CD4-positive, alpha-beta T cell treated with Interleukin-17A for 1 hour (primary cell): ENCODE measurements around the gene CFAP221.

Experiments
- DNase-seq: peaks from one replicate; pipeline ENCODE4 v3.0.0-alpha.2; 2020

CFAP221 gene

DNA sequence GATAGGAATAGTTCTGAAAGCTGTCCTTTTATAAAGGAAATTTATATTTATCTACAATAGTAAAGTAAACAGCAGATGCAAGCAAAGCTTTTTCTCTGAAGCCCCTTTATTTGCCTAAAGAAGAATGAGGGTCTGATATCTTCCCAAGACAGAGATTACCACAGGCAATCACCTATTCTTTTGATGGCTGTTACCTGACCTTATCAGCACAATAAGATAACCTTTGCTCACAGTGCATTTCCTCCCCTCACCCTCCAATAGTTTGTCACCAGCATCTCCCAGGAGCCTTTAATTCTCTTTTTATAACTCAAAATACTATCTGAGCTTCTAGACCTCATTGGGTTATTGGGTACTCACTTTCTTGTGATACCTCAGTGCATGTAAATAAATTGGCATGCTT, 6.5 kb upstream of the CFAP221 start:
- no peak for DNase-seq

GRCh38 chr2:119541476-119541875, 2.8 kb upstream of the CFAP221 start:
- no peak for DNase-seq

DNA sequence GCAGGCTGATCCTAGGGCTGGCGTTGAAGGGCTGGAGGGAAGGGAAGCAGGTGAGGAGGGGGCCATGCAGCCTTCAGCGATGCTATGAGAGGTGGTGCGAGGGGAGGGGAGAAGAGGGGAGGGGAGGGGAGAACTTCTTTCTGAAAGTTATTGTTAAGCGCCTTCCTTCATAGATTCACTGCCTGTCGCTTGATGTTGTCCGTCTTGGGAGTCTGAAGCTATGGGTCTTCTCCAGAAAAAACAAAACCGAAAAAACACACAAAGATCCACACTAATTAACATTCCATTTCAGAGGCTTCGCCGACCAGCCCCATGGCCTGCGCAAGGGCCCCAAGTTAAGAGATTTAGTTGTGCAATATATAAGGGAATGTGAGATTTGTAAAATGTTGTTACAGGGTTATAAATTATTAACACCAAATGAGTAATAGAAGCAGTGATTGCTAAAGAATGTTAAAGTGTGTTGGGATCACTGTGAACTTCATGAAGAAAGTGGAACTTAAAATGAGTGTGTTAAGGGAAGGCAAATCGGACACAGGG, 758 bp downstream of the CFAP221 start:
- DNase-seq, result no peak

- no peak for DNase-seq
These were observed 1.7 kb downstream of the CFAP221 start for GRCh38 chr2:119545754-119546446.

DNA sequence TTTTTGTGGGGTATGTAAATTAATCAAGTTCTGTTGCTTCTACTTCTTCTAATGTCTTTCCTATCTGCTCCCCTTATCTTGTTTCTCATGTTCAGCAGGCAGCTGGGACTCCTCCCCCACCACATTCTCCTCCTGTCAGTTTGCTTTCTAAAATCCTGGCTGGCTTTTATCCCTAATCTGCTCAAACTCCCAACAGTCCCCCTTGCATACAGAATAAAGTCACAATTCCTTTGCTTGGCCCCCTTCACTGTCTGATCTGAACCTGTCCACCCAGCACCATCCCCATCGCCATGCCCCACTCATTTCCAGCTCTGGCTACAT, 2.2 kb downstream of the CFAP221 start:
- no peak for DNase-seq

DNA sequence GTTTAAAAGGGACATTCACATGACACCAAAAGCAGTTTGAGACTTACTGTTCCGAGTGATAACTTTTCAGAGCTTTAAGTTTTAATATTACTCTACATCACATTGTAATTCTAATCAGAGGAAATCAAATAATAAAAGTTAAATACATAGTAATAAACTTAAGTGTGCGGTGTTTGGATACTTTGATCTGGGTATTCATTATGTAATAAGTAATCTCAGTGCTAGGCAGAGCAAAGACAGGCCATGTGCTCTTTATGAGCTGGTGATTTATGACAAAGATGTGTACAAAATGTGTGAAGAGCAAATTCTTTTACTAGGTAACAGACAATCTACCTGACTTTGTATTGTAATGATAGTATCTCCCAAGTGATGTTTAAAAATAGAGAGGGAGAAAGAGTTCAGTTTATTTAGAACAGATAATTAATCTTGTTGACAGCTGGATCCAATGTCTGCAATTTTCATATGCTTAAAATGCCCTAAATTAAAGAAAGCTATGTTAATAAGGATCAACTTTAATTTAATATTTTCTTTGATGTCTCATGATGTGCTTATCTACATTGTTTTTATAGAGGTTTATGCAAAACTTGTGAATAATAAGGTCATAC, 4.4 kb downstream of the CFAP221 start:
- no peak for DNase-seq

DNA sequence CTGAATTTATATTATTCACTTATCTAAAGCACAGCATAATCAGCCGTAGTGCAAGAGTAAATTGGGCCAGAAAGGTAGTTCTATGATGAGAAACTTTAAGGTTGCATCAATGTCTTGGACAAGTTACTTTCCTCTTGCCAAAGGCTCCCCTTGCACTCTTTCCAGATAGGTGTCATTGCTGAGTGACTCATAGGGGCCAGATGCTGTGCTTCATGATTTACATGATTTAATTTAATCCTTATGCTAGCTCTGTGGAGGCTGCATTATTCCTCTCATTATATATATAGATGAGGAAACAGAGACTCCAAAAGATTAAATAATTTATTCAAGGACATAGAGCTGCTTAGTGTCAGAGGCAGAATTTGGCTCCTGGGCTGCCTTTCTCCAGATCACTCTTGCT, 5.0 kb downstream of the CFAP221 start:
- no peak for DNase-seq

DNA sequence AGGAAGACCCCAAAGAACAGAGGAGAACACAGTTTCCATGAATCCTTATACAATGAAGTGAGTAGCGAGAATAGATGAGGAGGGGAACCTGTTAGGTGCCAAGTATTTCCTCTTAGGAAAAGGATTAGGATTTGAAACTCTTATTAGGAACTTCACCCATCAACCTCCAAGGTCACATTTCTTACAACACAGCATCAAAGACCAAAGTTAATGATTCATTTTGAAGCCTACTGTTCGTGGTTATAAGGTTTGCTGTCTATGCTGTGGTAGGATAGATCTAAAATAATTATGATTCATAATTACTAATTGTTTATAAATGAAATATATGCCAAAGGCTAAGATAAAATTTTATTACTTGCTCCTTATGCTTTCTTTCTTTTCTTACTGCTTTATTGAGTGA, 6.1 kb downstream of the CFAP221 start:
- no peak for DNase-seq

DNA sequence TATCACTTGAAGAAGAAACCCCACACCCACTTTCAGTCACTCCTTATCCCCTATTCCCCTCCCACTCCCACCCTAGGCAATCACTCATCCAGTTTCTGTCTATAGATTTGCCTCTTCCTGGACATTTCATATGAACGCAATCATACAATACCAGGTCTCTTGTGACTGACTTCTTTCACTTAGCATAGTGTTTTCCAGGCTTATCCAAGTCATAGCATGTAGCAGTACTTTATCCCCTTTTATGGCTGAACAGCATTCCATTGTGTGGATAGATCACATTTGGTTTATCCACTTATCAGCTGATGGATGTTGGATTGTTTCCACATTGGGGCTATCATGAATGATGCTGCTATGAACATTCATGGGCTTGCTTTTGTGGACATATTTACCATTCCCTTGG, 6.6 kb downstream of the CFAP221 start:
- DNase-seq, result no peak

DNA sequence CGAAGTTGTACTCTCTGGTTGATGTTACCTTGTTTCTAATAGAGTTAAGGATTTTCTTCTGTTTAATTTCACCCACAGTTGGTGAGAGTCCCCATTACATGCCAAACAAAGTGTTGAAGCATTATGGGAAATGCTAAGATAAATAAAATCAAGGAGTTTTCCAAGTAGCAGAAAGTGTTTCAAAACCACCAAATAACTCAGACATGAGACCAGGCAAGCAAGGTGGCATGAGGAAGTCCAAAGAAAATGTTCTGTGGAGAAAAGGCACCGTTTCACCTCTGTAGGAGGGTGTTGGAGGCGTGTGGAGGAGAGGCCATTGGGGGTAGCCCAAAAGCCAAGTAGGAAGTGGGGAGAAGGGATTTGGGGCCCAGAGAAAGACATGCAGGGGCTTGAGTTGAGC, 8.7 kb downstream of the CFAP221 start:
- no peak for DNase-seq

GRCh38 chr2:119553687-119554344, 9.6 kb downstream of the CFAP221 start:
- DNase-seq, result no peak

GRCh38 chr2:119565481-119565880, 21.2 kb downstream of the CFAP221 start:
- DNase-seq, result no peak

DNA sequence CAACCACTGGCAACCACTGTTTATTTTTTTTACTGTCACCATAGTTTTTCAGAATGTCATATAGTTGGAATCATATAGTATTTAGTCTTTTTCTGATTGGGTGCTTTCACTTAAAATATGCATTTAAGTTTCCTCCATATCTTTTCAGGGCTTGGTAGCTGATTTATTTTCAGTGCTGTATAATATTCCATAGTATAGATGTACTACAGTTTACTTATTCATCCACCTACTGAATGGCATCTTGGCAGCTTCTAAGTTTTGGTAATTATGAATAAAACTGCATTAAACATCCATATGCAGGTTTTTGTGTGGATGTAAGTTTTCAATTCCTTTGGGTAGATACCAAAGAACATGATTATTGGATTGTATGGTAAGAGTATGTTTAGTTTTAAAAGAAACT, 23.0 kb downstream of the CFAP221 start:
- no peak for DNase-seq

- no peak for DNase-seq
These were observed 30.0 kb downstream of the CFAP221 start for GRCh38 chr2:119574108-119574815.

DNA sequence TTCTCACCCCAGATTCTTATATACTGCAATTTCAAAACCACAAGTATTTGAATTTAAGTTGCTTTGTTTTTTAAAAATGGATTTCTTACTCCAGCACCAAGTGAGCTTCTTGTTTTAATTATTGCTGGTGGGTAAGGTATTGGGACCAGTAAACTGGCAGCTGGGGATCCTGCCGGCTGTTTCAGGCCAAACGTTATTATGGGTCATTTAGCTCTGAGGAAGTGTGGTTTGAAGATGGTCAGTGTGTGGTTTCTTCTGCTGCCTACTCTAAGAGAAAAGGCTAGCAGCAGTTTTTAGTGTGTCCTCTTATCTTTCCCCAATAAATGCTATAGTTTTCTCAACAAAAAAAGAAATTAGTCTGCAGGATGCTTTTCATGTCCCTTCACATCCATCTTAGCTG, 30.6 kb downstream of the CFAP221 start:
- no peak for DNase-seq

GRCh38 chr2:119575439-119575838, 31.2 kb downstream of the CFAP221 start:
- no peak for DNase-seq

DNA sequence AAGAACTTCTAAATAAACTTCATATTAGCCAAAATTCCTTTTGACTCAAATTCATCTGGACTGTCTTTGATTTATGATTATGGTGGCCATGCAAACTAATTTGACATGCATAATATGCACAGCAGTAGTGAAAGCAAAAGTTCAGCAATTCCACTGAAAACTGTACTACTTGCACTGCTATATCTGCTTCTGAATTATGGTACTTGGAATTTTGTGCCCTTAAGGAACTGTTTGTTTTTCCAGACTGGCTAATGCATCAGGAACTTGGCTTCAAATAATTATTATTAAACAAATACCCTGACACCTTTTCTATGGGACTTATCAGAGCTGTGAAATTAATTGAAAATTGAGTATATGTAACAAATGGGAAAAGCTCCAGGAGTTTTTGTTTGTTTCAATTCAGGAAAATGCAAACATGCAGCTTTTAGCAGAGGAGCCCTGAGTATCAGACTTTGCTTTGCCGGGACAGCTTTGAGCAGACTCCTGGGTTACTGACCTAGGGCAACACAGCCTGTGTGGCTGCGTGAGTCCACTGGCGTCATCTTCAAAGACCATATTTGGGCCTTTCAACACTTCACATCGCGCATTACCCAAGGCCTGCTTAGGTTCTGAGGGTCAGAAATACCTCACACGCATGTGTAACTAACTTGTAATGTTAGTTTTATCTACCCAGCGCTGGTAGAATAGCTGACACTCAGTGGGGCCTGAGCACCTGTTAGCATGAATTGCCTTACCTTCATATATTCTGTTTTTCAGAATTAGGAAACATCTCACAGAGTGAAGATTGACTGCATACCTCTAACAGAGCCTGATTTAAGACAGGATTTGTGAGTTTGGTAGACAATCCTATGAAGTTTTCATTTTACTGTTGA, 35.4 kb downstream of the CFAP221 start:
- DNase-seq, result no peak

DNA sequence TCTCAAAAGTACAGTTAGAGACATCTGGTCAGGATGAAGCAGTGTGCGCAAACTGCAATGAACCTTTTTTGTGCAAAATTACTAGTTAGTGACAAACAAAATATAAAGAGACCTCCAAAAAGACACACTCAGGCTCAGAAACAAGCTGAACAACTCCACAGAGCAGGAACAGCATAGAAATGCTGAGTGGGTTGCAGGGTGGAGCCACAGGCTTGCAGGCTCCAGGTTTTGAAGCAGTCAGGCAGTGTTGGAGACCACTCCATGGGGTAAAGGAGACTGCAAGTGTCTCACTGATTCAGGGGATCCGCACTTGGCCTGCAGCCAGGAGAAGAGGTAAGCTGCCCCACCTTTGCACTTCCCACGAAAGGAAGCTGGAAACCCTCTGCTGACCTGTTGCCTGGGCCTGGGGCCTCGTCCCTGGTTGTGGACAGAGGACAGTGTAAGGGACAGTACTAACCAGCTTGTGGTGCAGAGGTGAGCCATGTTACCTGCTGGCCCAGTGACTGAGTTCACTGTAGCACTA, 36.4 kb downstream of the CFAP221 start:
- no peak for DNase-seq

DNA sequence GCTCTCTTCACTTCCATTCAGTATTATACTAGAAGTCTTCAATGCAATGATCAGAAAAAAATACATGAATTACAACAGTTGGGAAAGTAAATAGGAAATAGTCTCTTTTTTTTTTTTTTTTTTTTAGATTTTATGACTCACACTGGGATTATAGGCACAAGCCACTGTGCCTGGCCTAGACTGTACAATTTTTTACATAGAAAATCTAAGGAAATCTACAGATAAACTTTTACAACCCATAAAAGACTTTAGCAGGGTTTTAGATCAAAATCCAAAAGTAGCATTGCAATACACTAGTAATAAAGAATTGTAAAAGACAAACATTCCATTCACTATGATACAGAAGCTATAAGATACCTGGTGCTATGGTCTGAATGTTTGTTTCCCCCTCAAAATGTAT, 39.0 kb downstream of the CFAP221 start:
- DNase-seq, result no peak

DNA sequence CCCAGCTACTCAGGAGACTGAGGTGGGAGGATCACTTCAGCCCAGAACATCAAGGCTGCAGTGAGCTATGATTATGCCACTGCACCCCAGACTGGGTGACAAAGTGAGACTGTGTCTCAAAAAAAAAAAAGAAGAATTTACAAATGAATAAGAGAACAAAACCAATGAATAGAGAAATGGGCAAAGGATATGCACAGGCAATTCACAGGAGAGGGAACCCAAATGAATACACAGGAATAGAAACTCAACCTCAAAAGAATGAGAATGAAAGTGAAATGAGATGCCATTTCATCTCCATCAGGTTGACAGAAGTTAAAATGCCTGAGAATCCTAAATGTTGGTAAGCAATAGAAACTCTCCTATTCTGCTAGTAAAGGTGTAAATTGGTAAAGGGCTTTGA, 40.2 kb downstream of the CFAP221 start:
- no peak for DNase-seq

DNA sequence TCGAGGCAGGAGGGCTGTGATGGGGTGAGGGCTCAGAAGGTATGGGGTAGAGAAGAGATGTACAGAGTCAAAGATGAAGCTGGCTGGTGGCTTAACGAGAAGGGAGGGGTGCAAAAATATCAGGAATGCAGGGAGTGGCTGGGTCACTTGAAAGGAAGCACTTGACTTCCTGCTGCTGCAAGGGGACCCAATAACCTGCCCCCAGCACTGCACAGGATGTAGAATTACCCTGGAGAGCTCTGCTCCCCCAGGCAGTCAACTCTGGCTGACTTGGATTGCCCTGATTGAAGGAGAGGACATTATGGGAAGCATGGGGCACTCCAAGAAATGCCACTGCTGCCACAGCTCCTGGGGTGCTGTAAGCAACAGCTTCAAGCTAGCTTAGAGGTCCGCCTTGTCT, 41.8 kb downstream of the CFAP221 start:
- DNase-seq, result no peak

DNA sequence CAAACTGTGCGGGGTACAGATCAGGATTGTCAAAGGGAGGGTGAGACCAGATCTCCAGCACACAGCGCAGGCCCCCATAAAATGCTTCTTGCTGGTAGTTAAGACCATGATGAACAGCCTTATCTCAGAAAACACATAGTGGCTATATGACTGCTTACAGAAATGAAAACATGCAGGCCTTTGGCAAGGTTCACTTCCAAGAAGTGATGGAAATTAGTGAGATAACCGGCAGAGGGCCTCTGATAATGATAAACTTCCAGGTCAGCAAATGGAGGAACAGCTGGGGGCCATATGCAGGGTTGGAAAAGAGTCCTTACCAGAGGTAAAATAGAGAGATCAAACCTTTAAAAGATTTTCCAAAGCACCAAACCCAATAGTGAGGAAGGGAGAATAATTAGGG, 46.6 kb downstream of the CFAP221 start:
- DNase-seq, result no peak

DNA sequence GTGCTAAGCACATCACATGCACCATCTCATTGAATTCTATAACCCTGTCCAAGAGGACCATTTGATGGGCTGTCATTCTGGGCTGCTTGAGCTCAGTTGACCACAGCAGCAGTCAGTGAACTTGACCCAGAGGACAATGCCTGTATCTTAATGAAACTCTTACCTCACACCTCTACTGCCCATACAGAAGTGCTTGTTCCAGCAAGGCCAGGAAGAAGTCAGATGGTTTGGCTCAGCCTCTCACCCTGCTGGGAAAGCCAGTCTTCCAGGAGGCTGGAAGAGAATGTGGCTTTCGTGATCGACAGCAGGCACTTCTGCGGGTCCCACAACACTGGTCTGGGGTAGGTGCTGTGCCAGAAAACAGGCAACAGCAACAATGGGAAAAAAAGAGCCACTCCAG, 47.3 kb downstream of the CFAP221 start:
- no peak for DNase-seq
